GM19452 (cell line): ENCODE measurements around the gene PTPRN2.
"Not testable (repeated sequence)": the region's sequence is repeated elsewhere in the genome, so short reads cannot be mapped to it uniquely, and the experiment has no call there.

Source experiments
- ATAC-seq: cut with Tn5 transposase; IDR thresholded peaks from one replicate; pipeline ENCODE4 v1.9.1; 2021; ENCODE audit not compliant: unreplicated experiment

The PTPRN2 gene

GRCh38 chr7:158260567-158261361 lies 326.9 kb downstream of the PTPRN2 start:
- ATAC-seq, result no peak

GRCh38 chr7:158259671-158260418 lies 327.8 kb downstream of the PTPRN2 start:
- ATAC-seq, result no peak

- no peak for ATAC-seq
Observed at GRCh38 chr7:158259141-158259540, 328.5 kb downstream of the PTPRN2 start.

GRCh38 chr7:158258411-158259130 lies 329.1 kb downstream of the PTPRN2 start:
- ATAC-seq, result no peak

GRCh38 chr7:158257516-158258410 lies 329.9 kb downstream of the PTPRN2 start:
- no peak for ATAC-seq

- ATAC-seq, result no peak
Observed at GRCh38 chr7:158257001-158257400, 330.6 kb downstream of the PTPRN2 start.

- no peak for ATAC-seq
Observed at GRCh38 chr7:158256091-158256816, 331.4 kb downstream of the PTPRN2 start.

GRCh38 chr7:158255558-158255957 lies 332.1 kb downstream of the PTPRN2 start:
- ATAC-seq, result no peak

- no peak for ATAC-seq
Observed at GRCh38 chr7:158255156-158255555, 332.5 kb downstream of the PTPRN2 start.

GRCh38 chr7:158253670-158254045 lies 334.0 kb downstream of the PTPRN2 start:
- ATAC-seq, result not testable (repeated sequence)

- ATAC-seq, result no peak
Observed at GRCh38 chr7:158252837-158253669, 334.6 kb downstream of the PTPRN2 start.

- no peak for ATAC-seq
Observed at GRCh38 chr7:158252081-158252836, 335.4 kb downstream of the PTPRN2 start.

- ATAC-seq, result no peak
Observed at GRCh38 chr7:158251061-158251965, 336.3 kb downstream of the PTPRN2 start.

GRCh38 chr7:158249692-158250091 lies 337.9 kb downstream of the PTPRN2 start:
- no peak for ATAC-seq

- ATAC-seq, result no peak
Observed at GRCh38 chr7:158248816-158249215, 338.8 kb downstream of the PTPRN2 start.

- no peak for ATAC-seq
Observed at GRCh38 chr7:158247758-158248487, 339.7 kb downstream of the PTPRN2 start.
